Activated CD4-positive, alpha-beta T cell treated with anti-CD3 and anti-CD28 coated beads, Interleukin-2, amount 50 U/mL, for 16 hours (primary cell): ENCODE measurements around the gene BMP7.

Source experiments
- DNase-seq: peaks from one replicate; pipeline ENCODE4 v3.0.0-alpha.2; 2020

The BMP7 gene

GRCh38 chr20:57139342-57140093 is 126.9 kb downstream of the BMP7 start:
- no peak for DNase-seq

DNA sequence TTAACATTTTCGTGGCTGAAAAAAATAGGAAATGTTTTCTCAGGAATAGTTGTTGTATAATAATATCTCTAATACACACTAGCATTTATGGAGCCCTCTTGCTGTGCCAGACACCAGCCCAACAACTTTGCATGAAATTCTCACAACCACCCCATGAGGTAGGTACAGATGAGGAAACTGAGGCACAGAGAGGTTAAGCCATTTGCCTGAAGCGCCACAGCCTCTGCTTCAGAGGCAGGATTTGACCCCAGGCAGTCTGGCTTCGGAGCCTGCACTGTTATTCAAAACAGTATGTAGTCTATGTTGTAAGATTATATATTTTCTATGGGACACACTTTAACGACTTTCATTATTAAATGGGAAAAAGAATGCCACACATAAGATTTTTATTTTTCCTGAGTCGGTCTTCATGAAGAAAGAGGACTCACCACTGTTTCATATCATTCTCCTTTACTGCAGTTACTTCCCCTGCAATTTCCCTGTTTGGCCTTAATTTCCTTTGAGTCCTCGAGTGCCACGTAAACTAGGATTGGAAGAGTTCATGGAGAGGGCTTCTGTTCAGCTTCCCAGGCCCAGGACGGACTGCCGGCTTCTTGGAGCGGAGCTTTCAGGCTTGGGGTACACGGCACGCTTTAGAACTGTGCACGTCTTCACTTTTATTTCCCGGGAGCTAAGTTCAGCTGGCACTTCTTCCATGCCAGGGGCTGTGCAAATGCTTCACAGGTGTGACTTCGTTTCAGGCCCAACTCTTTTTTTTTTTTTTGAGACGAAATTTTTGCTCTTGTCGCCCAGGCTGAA is 128.0 kb downstream of the BMP7 start:
- no peak for DNase-seq

GRCh38 chr20:57137676-57138075 is 128.8 kb downstream of the BMP7 start:
- no peak for DNase-seq

DNA sequence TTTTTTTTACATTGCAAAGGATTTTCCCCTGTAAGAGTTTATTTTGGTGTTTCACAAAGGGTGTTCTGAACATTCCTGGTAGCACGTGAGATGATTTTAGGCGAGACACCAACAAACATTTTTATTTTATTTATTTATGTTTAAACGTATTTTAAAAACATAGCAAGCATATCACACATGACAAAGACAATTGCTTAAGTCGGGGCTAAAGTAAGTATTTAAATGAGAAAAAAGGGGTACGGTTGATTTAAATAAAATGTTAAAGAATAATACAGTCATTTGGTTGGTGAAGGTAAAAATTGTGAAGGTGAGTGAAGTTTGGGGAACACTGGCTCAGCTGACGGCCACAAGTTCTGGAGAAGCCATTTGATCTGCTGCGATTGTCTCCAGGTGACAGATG is 129.7 kb downstream of the BMP7 start:
- DNase-seq: no peak

DNA sequence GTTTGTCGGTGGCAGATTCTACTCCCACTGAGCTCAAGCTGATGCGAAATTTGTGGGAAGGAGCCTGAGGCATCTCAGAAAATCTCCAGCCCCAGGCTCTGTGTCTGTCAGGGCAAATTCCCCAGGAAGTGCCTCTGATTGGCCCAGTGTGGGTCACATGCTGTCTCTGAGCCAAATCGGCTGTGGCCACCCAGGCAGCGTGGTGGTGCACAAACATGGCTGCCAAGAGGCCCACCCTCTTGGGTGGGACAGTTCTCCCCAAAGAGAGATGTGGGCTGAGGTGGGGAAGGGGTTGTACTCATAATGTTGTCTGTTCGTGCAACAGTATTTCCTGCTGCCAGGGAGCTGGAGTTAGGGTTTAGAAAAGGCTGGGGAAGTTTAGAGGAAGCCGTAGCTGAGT is 130.6 kb downstream of the BMP7 start:
- DNase-seq: no peak

- DNase-seq: no peak
These were observed 131.6 kb downstream of the BMP7 start for GRCh38 chr20:57134804-57135203.

GRCh38 chr20:57133926-57134650 is 132.4 kb downstream of the BMP7 start:
- no peak for DNase-seq

GRCh38 chr20:57131601-57132391 is 134.6 kb downstream of the BMP7 start:
- DNase-seq: no peak

- DNase-seq: no peak
These were observed 135.4 kb downstream of the BMP7 start for GRCh38 chr20:57131077-57131476.

- DNase-seq: no peak
These were observed 136.2 kb downstream of the BMP7 start for GRCh38 chr20:57130160-57130772.

DNA sequence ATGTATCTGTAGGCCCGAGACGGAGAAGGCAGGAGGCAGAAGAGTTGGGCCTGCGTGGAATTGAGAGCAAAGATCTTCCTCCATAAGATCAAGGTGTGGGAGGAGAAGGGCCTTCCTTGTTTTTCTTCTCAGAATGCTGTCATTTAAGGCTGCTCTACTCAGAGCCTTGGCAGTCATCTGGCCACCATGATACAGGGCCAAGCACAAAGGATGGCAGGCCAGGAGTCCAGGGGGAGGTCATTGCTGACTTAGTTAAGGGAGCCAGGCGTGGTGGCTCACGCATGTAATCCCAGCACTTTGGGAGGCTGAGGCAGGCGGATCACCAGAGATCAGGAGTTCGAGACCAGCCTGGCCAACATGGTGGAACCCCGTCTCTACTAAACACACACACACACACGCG is 137.1 kb downstream of the BMP7 start:
- no peak for DNase-seq

DNA sequence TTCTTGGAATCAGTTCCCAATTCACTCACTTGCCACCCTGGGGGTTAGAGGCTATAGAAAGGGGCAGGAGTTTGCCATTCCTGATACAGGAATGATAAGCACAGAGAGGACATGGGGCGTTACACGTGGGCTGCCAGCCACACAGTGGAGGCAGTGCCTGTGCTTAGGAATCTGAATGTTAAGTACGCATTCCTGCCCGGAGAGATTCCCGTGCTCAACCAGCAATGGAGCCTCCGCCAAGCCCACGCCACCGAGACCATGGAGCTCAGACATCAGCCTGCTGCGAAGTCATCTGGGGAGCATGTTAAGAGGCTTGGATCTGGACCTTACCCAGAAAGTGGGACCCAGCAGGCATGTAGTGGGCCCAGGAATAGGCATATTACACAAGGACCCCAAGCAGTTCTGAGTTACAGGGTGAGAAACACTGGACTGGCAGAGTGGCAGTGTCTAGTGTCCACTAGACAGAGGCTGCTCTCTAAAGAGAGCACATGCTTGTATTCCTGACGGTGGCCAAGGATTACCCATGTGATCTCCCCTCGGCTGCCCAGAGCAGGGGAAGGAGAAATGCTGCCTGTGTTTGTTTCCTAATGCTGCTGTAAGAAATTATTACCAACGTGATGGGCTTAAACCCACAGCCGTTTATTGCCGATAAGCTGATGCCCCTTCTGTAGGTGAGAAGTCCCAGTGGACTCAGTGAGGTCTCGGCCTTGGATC is 138.2 kb downstream of the BMP7 start:
- DNase-seq: no peak

DNA sequence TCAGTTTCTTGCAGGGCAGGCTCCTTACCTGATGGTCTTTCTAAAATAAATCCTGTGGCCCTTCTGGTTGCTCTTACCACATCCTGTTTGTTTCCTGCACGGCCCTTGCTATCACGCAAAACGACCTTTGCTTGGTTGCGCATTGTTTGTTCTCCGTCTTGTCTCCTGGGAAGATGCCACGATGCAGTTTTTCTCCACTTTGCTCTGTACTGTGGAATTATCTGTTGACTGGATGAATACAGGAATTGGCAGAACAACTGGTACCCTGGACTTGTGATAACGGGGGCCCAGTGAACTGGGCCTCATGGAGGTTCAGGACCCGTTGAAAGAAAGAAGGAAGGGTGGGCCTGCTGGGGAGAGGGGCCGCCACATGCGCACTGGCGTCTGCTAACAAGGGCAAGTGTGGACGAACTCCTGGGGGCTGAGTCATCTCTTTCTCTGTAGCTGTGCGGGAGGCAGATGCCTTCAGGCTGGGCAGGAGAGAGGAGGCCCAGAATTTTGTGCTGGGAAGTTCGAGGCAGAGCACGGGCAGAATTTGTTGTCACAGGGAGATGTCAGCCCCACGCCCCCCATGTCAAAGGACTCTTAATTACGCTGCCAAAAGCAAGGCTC is 139.9 kb downstream of the BMP7 start:
- no peak for DNase-seq

DNA sequence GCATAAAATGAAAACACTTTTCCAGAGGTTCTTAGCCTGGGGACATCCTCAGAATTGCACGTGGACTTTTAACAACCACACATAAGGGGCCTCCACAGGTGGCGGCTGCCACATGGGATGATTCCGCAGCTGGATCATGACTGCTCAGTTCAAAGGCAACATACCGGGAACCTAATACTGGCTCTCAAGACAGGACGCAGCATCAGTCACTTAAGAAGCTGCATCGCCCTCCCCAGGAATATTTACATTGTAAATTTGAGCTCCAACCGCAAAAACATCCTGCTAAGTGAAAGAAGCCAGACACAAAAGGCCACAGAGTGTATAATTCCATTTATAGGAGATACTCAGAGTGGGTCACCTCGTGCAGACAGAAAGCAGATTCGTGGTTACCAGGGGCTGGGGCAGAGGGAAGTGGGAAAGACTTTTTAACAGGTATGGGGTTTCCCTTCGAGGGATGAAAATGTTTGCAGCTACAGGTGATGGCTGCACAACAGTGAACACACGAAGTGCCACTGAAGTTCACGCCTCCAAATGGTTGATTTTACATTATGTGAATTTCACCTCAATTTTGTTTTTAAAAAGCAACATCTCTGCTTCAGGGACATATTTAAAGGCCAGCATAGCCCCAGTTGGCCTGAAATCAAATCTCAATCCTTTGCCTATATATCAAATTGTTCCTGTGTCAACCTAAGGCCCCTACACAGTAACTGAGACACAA is 141.5 kb downstream of the BMP7 start:
- DNase-seq: no peak

- DNase-seq: no peak
These were observed 142.1 kb downstream of the BMP7 start for GRCh38 chr20:57124366-57124765.

DNA sequence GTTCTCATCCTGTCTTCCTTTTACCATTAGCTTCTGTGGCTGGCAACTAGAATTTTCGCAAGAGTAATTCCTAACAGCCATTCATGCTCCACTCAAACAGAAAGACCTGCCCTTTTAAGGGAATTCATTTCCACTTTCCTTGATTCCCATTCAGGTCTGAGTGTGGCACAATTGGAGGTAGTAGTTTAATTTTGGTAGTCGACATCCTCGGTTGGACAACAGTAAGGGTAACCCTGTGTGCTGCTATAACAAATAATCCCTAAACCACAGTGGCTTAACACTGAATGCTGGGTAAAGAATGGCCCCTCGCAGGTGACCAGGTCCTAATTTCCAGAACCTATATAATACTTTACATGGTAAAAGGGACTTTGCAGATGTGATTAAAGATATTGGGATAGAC is 142.9 kb downstream of the BMP7 start:
- DNase-seq: no peak

GRCh38 chr20:57122536-57123489 is 143.6 kb downstream of the BMP7 start:
- no peak for DNase-seq

DNA sequence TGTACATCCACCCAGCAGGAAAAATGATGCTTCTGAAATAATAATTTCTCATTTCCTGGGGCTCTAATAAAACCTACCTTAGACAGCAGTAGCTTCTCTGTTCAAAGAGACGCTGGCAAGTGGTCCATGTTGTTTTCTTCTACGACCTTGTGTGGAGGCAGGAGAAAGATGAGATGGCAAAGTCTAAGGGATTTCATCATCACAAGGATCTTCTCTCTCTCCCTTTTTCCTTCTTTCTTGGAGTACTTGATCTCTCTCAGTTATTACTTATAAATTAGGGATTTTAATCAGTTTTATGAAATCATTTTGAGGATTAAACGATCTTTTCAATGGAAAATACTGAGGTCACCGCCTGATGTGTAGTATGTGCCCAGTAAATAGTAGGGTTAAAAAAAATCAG is 147.5 kb downstream of the BMP7 start:
- no peak for DNase-seq
